ENCODE measurements around the gene MRPL14.
A peak's percentile ranks its signal among the peaks of the same experiment; 100 is the strongest.

Gene MRPL14

GRCh38 chr6:44087623-44088022, 39.6 kb downstream of the MRPL14 start:
- no peak for ATAC-seq
- no peak for DNase-seq (ENCODE audit: low spot score in 2 of 2)
- Mint-ChIP-seq H3K4me3 (no peak overlapping the region), H3K36me3 (no peaks in the 10 kb centered on the region), H3K9me3 (no peaks in the 10 kb centered on the region), H3K4me1 (no peaks in the 10 kb centered on the region), H3K27ac (no peak overlapping the region)

DNA sequence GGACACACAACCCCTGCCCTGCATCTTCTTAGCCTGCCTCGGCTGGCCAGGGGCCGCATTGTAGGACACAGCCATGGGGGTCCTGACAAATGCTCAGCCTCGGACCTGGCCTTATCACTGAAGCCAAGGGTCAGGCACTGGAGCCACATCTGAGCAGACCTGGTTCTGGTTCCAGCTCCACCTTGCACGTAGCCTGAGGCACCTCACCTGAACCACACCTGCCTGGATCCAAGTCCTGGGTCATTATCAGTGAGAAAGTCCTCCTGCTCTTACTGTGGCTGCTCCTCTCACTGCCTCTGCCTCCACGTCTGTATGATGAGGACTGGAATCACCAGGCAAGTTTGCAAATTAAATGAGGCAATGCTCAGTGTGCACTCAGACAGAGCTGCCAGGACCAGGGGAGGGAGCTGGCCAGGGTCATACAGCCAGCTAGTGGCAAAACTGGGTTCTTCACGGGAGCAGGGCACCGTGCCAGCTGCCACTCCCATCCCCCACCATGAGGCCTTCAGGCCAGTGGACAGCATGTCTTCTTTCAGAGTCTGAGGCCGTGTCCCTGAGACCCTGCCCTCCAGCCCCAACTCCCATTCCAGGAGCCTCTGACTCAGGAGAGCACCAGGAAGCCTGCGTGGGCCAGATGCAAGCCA, 40.2 kb downstream of the MRPL14 start:
- ATAC-seq (peak; percentile 5), DNase-seq (ENCODE audit: low spot score in 2 of 2) (no peak)
- Mint-ChIP-seq H3K36me3 (no peaks in the 10 kb centered on the region), H3K27ac (no peak overlapping the region), H3K4me1 (no peaks in the 10 kb centered on the region), H3K9me3 (no peaks in the 10 kb centered on the region), H3K4me3 (no peak overlapping the region)

- no peaks in the 10 kb centered on the region for H3K4me1 Mint-ChIP-seq
- no peaks in the 10 kb centered on the region for H3K36me3 Mint-ChIP-seq
- no peak overlapping the region for H3K27ac Mint-ChIP-seq
- H3K4me3 Mint-ChIP-seq = no peak overlapping the region
- ATAC-seq (no peak), DNase-seq (ENCODE audit: low spot score in 2 of 2) (no peak)
- H3K9me3 Mint-ChIP-seq = no peaks in the 10 kb centered on the region
These were observed 42.0 kb downstream of the MRPL14 start for GRCh38 chr6:44085219-44085618.

DNA sequence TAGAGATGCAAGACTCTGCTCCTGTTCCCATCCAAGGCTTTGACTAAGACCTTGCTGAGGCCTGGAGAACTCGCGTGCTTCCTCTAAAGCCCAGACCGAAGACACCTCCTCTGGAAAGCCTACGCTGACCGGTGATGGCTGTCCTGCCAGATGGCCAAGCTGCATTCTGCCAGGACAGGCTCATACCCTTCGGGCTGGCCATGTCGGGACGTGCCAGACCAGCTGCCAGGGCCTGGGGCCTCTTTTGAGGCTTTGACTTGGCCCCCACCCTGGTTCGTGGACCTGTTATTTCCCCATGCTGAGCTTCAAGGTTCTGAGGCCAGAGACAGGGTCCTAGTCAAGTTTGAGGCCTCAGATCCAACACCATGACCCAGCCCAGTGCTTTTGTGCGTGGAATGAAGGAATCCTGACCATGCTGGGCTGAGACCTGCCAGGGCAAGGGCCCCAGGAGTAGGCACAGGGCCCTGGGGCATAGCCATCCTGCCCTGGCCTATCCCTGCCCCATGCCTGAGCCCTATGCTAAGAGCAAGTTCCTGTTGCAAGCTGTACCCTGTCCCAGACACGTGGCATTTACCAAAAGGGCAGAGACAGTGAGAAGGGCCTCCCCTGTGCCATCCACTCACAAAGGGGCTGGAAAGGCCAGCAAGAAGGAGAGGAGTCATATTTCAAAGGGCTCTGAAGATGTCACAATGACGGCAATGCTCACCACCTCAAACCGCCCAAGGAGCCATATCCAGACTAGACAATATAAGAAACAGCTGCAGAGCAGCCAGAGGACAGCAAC, 42.8 kb downstream of the MRPL14 start:
- no peak overlapping the region for H3K27ac Mint-ChIP-seq
- H3K36me3 Mint-ChIP-seq = no peaks in the 10 kb centered on the region
- no peak for ATAC-seq
- peaks cover under 1% of the 10 kb centered on the region for H3K4me1 Mint-ChIP-seq
- H3K9me3 Mint-ChIP-seq = no peaks in the 10 kb centered on the region
- no peak overlapping the region for H3K4me3 Mint-ChIP-seq
- DNase-seq (ENCODE audit: low spot score in 2 of 2) = no peak

DNA sequence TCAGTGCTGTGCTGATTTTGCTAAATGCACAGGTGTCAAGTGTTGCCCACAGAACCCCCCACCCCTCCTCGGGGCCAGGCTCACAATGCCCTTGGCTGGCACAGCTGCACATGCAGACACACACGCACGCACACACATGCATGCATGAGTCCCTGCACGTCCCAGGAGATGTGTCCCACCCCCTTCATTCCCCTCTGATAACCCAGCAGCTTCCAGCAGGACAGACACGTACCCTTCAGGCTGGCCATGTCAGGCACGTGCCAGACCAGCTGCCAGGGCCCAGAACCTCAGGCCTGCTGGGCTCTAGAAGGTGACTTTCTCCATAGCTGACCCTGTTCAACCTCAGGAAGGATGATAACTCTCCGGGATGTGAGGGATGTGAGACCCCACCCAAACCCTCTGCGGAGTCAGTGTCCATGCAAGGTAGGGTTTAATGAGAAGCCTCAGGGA, 44.4 kb downstream of the MRPL14 start:
- H3K4me3 Mint-ChIP-seq = no peak overlapping the region
- DNase-seq (ENCODE audit: low spot score in 2 of 2) (no peak), ATAC-seq (no peak)
- H3K27ac Mint-ChIP-seq = peak overlapping the region; percentile 6
- no peaks in the 10 kb centered on the region for H3K36me3 Mint-ChIP-seq
- H3K9me3 Mint-ChIP-seq = no peaks in the 10 kb centered on the region
- peaks cover 6% of the 10 kb centered on the region for H3K4me1 Mint-ChIP-seq

- Mint-ChIP-seq H3K36me3 (no peaks in the 10 kb centered on the region), H3K27ac (no peak overlapping the region), H3K4me3 (no peak overlapping the region), H3K9me3 (no peaks in the 10 kb centered on the region), H3K4me1 (peaks cover 6% of the 10 kb centered on the region)
- no peak for ATAC-seq
- no peak for DNase-seq (ENCODE audit: low spot score in 2 of 2)
These were observed 45.5 kb downstream of the MRPL14 start for GRCh38 chr6:44081753-44082152.

DNA sequence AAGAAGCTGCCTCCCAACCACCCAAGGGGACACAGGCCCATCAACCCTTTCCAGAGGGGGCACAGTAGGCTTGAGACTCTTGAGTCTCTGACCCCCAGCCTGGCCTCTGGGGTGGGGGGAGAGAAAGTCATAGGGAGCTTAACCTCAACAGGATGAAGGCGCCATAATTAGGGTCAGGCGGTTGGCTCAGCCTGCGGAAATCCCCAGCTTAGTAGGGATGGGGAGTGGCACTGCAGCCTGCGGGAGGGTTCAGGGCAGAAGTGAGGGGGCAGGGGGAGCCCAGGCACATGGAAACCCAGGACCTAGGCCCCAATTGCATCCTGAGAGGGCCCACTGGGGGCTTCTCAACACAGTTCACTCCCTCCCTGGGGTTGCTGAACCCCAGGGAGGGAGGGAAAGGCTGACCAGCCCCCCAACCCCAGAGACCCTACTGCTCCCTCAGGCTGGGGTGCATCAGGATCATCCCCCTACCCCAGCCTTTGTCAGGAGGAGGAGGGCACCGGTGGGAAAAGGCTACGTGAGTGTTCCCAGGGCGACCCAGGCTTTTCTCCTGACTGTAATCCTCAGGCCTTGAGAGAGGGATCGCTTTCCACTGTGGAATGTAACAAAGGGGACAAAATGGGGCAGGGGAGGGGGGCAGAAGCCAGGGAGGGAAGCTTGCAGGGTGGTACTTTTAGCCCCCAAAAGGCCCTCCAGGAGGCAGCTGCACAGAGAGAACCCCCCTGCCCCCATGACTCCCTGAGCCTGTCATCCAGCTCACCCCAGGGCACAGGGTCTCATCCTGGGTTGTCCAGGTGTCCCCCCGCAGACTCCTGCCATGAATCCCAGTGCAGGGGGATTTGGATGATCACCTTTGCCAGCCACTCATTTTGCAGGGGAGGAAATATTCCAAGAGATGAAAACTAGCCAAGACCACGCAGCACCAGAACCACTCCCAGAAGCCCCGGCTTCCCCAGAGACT, 46.4 kb downstream of the MRPL14 start:
- H3K36me3 Mint-ChIP-seq = no peaks in the 10 kb centered on the region
- H3K9me3 Mint-ChIP-seq = no peaks in the 10 kb centered on the region
- peak overlapping the region; percentile 20 for H3K27ac Mint-ChIP-seq
- H3K4me1 Mint-ChIP-seq = peaks cover 6% of the 10 kb centered on the region
- no peak overlapping the region for H3K4me3 Mint-ChIP-seq
- DNase-seq (ENCODE audit: low spot score in 2 of 2) (no peak), ATAC-seq (no peak)

DNA sequence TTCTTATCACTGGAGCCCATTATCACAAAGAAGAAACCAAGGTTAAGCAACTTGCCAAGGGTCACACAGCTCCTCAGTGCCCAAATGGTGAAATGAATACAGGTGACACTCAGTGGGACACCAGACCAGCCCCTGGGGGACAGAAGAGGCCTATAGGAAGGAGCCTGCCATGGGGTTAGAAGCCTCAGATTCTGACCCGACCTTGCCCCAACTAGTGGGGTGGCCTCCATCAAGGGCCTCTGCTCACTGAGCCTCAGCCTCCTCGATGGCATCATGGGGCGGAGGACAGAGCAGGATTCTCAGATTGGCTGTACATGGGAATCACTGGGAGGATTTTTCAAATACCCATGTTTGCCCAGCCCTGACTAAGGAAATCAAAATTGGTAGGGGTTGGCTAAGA, 47.6 kb downstream of the MRPL14 start:
- H3K9me3 Mint-ChIP-seq = no peaks in the 10 kb centered on the region
- no peak overlapping the region for H3K27ac Mint-ChIP-seq
- ATAC-seq = no peak

DNA sequence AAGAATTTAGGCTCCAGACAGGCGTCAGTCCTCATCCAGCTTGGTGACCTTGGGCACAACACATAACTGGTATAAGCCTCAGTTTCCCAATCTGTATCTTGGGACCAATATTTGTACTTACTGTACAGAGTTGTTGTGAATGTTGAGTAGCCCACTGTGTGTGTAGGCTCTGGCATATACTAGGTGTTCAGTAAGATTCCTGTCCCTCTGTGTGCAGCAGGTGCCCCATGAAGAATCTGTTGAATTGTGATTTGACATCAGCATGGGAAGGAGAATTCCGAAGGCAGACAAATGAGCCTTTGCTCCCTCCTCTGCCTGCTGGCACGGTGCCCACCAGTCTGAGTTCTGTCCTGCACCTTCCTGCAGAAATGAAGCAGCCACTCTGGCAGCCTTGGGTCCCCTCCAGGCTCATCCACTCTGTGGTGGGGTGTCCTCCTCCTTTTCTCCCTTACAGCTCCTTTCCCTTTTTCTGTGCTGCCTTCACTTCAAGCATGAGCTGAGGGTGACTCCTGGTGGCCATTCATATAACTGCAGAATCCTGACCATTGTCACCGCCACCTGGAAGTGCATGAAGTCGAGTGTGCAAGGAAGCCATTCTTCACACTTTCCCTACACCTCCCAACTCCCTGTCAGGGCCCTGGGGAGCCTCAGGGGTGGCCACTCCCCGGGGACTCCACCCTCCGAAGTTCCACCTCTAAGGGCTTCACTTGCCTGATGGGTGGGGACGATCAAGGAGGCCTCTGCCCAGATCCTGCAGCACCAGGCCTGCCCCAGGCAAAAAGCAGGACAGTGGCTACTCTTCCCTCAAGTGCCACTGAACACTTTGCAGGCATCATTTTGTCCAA, 48.2 kb downstream of the MRPL14 start:
- Mint-ChIP-seq H3K36me3 (peaks cover 7% of the 10 kb centered on the region), H3K9me3 (no peaks in the 10 kb centered on the region), H3K4me3 (no peak overlapping the region), H3K27ac (no peak overlapping the region), H3K4me1 (peaks cover 19% of the 10 kb centered on the region)
- DNase-seq (ENCODE audit: low spot score in 2 of 2) (peak; percentile 62 to 86), ATAC-seq (peak; percentile 43)

More for the DNA sequence above, 47.6 kb downstream of the MRPL14 start:
- no peak for DNase-seq (ENCODE audit: low spot score in 2 of 2)
- H3K4me3 Mint-ChIP-seq = no peak overlapping the region
- H3K4me1 Mint-ChIP-seq = peaks cover 13% of the 10 kb centered on the region
- H3K36me3 Mint-ChIP-seq = peaks cover 1% of the 10 kb centered on the region

GRCh38 chr6:44078219-44078826, 48.9 kb downstream of the MRPL14 start:
- Mint-ChIP-seq H3K9me3 (no peaks in the 10 kb centered on the region), H3K27ac (peak overlapping the region; percentile 67)

GRCh38 chr6:44077214-44077946, 49.9 kb downstream of the MRPL14 start:
- DNase-seq (ENCODE audit: low spot score in 2 of 2) = no peak
- Mint-ChIP-seq H3K36me3 (peaks cover 21% of the 10 kb centered on the region), H3K9me3 (no peaks in the 10 kb centered on the region), H3K4me3 (no peak overlapping the region), H3K27ac (peak overlapping the region; percentile 67), H3K4me1 (peaks cover 33% of the 10 kb centered on the region)
- no peak for ATAC-seq

More at GRCh38 chr6:44078219-44078826, 48.9 kb downstream of the MRPL14 start:
- DNase-seq (ENCODE audit: low spot score in 2 of 2) (no peak), ATAC-seq (no peak)
- H3K4me3 Mint-ChIP-seq = no peak overlapping the region
- peaks cover 15% of the 10 kb centered on the region for H3K36me3 Mint-ChIP-seq
- H3K4me1 Mint-ChIP-seq = peaks cover 24% of the 10 kb centered on the region

GRCh38 chr6:44076356-44077213, 50.7 kb downstream of the MRPL14 start:
- no peak overlapping the region for H3K27ac Mint-ChIP-seq
- ATAC-seq (no peak), DNase-seq (ENCODE audit: low spot score in 2 of 2) (no peak)

More at GRCh38 chr6:44076356-44077213, 50.7 kb downstream of the MRPL14 start:
- no peak overlapping the region for H3K4me3 Mint-ChIP-seq
- peaks cover 37% of the 10 kb centered on the region for H3K4me1 Mint-ChIP-seq
- no peaks in the 10 kb centered on the region for H3K9me3 Mint-ChIP-seq
- H3K36me3 Mint-ChIP-seq = peaks cover 21% of the 10 kb centered on the region

All from stimulated activated effector memory CD8-positive, alpha-beta T cell treated with anti-CD3 and anti-CD28 coated beads, Interleukin-12 subunit alpha, Interleukin-12 subunit beta, amount 100 ng/mL, for 72 hours (primary cell).